Spleen (tissue), 7 donors: ENCODE results near the gene VPS35.

Source experiments
- POLR2A ChIP-seq, 3 donors: fragments of 450-650 bp; IDR thresholded peaks; one replicate each; pipeline ENCODE4 v1.5.1; 2017; ENCODE audit warnings: antibody characterized with exemption in 3 of 3, mild to moderate bottlenecking in 1 of 3
- POLR2AphosphoS5 ChIP-seq, 3 donors: sonication (generic); formaldehyde crosslinking; IDR thresholded peaks; one replicate each; pipeline ENCODE4 v1.5.1; 2017; ENCODE audit warnings: antibody characterized with exemption in 3 of 3
- TF ChIP-seq, protein P1 (sequence below), 11 experiments: fragments of 200-600 bp in 7 of 11; fragments of 450-650 bp in 4 of 11; sonication (generic) in 4 of 11; IDR thresholded peaks in 8 of 11; conservative IDR thresholded peaks in 3 of 11; 1 replicate in 7 of 11; 2 replicates in 4 of 11; pipeline versions ENCODE4 v1.4.0 to v1.8.0; 2016 to 2021; ENCODE audit warnings: antibody characterized with exemption in 11 of 11, inconsistent platforms in 4 of 11, mild to moderate bottlenecking in 1 of 11
- donor health status: DM: no; HTN: no; CAD: no; lungs with moderate emphysema.
- donor health status: DM: no; HTN: no; CAD: no.
- donor health status: DM: no; HTN: no; CAD: no.

DNA sequence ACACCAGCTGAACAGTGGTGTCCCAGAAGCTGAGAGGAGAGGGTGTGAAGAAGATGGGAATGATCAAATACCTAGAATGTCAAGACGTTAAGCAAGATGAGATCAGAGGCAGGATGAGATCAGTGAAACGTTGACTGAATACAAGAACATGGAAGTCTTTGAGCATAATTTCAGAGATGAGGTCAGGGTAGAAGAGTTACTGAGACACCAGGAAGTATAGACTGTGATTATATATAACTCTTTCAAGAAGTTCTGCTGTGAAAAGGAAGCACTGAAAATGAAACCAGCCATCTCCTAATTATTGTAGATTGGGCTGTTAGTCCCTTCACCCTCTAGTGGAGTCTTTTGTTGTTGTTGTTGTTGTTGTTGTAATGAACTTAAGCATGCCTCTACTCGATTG lies 76.9 kb downstream of the VPS35 start:
- TF ChIP-seq POLR2A (IDR thresholded peaks at IDR 0.05) (no peak), POLR2AphosphoS5 (IDR thresholded peaks at IDR 0.05) (no peak)
- TF ChIP-seq, protein P1, sequence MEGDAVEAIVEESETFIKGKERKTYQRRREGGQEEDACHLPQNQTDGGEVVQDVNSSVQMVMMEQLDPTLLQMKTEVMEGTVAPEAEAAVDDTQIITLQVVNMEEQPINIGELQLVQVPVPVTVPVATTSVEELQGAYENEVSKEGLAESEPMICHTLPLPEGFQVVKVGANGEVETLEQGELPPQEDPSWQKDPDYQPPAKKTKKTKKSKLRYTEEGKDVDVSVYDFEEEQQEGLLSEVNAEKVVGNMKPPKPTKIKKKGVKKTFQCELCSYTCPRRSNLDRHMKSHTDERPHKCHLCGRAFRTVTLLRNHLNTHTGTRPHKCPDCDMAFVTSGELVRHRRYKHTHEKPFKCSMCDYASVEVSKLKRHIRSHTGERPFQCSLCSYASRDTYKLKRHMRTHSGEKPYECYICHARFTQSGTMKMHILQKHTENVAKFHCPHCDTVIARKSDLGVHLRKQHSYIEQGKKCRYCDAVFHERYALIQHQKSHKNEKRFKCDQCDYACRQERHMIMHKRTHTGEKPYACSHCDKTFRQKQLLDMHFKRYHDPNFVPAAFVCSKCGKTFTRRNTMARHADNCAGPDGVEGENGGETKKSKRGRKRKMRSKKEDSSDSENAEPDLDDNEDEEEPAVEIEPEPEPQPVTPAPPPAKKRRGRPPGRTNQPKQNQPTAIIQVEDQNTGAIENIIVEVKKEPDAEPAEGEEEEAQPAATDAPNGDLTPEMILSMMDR (IDR thresholded peaks at IDR 0.05 in 8 of 11, conservative IDR thresholded peaks at IDR 0.05 in 3 of 11): no peak
